Activated naive CD4-positive, alpha-beta T cell treated with anti-CD3 and anti-CD28 coated beads, Interleukin-2, amount 50 U/mL, for 24 hours (primary cell): ENCODE data around the gene DGKB.
"Not testable (repeated sequence)": the region's sequence is repeated elsewhere in the genome, so short reads cannot be mapped to it uniquely, and the experiment has no call there.

Source experiments
- H3K27ac Mint-ChIP-seq: one replicate; pipeline ENCODE4 v1.8.0; 2021; ENCODE audit warnings: mild to moderate bottlenecking, mixed read lengths
- H3K27me3 Mint-ChIP-seq: one replicate; pipeline ENCODE4 v1.8.0; 2021; ENCODE audit warnings: mixed read lengths
- H3K36me3 Mint-ChIP-seq: one replicate; pipeline ENCODE4 v1.8.0; 2021; ENCODE audit warnings: mixed read lengths
- H3K4me1 Mint-ChIP-seq: one replicate; pipeline ENCODE4 v1.8.0; 2021; ENCODE audit warnings: mixed read lengths
- H3K4me3 Mint-ChIP-seq: one replicate; pipeline ENCODE4 v1.8.0; 2021; ENCODE audit warnings: mild to moderate bottlenecking, mixed read lengths
- H3K9me3 Mint-ChIP-seq: one replicate; pipeline ENCODE4 v1.8.0; 2021; ENCODE audit warnings: mixed read lengths

DGKB gene

DNA sequence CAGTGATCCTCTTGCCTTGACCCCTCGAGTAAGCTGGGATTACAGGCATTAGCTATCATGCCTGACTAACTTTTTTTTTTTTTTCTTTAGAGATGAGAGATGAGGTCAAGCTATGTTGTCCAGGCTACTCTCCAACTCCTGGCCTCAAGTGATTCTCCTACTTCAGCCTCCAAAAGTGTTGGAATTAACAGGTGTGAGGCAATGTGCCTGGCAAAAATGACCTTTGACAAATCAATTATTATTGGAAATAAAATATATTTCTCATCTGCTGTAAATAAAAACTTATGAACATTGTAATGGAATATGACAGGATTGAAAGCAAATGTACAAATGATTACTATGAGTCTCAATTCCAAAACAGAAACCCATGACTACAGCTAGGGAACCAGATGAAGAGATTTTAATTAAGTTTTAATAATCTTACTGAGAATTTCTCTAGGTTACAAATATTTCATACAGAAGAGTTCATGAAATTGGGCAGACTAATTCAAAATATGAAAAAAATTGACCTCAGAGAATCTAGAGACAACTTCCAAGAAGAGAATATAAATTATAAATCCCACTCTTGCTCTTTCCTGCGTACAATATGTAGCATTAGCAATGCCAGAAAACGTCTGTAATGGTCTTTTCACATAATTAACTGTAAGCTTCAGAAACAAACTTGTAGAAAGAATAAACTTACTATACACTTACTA lies 414.7 kb downstream of the DGKB start:
- no peak overlapping the region for H3K4me3 Mint-ChIP-seq

DNA sequence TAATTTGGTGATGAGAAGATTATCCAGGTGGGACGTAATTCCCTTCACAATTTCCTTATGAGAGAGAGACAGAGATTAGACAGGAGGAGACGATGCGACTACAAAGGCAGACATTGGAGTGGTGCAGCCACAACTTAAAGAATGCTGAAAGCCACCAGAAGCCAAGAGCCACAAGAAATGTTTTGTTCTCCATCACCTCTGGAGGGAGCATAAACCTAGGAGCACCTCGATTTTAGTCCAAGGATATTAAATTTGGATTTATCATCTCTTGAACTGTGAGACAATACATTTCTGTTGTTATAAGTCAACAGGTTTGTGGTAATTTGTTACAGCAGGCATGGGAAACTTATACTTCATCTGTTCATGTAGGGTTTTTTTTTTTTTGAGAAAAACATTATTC lies 418.9 kb downstream of the DGKB start:
- H3K36me3 Mint-ChIP-seq, result no peaks in the 10 kb centered on the region

More for the DNA sequence above, 414.7 kb downstream of the DGKB start:
- no peak overlapping the region for H3K27ac Mint-ChIP-seq
- no peaks in the 10 kb centered on the region for H3K9me3 Mint-ChIP-seq
- H3K27me3 Mint-ChIP-seq, result no peaks in the 10 kb centered on the region
- H3K36me3 Mint-ChIP-seq, result no peaks in the 10 kb centered on the region
- no peaks in the 10 kb centered on the region for H3K4me1 Mint-ChIP-seq

DNA sequence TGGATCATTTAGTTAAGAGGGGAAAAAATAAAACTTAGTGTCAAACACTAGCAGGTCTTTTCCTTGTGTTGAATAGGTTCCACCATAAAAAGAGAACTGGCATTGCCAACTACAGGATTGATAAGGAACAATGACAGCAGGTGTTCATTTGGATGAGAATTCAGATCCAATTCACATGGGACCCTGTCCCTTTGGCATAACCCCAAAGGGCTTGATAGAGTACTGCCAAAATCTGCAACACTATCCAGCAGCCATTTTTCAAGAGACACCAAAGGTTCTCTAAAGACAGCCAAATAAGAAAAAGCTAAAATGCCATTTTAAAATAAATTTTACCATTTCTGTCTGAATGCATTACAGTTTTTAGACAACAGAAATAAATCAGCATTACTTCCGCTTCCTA lies 422.3 kb downstream of the DGKB start:
- Mint-ChIP-seq H3K27ac (no peak overlapping the region), H3K4me1 (no peaks in the 10 kb centered on the region), H3K9me3 (no peaks in the 10 kb centered on the region), H3K4me3 (no peak overlapping the region), H3K27me3 (no peaks in the 10 kb centered on the region), H3K36me3 (no peaks in the 10 kb centered on the region)

More for the DNA sequence above, 418.9 kb downstream of the DGKB start:
- H3K4me1 Mint-ChIP-seq, result no peaks in the 10 kb centered on the region
- no peak overlapping the region for H3K4me3 Mint-ChIP-seq
- no peak overlapping the region for H3K27ac Mint-ChIP-seq
- H3K9me3 Mint-ChIP-seq, result no peaks in the 10 kb centered on the region
- no peaks in the 10 kb centered on the region for H3K27me3 Mint-ChIP-seq

DNA sequence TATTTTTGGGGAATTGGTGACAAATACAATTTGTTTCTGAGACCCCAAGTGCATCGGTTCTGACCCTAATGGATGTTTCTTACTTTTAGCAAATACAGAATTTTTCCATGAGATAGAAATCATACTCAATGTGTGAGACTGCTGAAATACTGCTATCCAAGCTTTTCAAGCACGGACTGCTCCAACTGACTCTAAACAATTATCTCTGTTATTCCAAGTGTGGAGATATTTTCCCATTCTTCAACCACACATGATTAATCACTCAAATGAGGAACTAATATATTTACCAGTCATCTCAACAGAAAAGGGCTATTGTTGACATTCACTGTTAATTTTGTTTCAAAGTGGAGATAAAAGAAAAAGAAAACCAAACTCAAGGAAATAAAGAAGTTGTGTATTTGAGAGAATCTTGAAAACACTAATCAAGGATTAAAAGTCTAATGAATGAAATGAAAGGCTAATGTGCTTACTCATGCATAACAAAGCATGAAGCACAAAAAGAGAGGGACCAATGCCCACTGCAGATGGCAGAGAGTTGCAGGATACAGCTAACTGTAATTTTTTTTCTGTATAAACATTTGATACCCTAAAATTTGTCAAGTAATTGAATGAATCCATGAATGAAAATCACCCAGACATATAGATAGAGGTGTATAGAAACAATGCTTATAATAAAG lies 423.6 kb downstream of the DGKB start:
- H3K36me3 Mint-ChIP-seq, result no peaks in the 10 kb centered on the region
- no peaks in the 10 kb centered on the region for H3K27me3 Mint-ChIP-seq
- H3K9me3 Mint-ChIP-seq, result peaks cover under 1% of the 10 kb centered on the region
- no peak overlapping the region for H3K4me3 Mint-ChIP-seq
- no peak overlapping the region for H3K27ac Mint-ChIP-seq
- no peaks in the 10 kb centered on the region for H3K4me1 Mint-ChIP-seq

DNA sequence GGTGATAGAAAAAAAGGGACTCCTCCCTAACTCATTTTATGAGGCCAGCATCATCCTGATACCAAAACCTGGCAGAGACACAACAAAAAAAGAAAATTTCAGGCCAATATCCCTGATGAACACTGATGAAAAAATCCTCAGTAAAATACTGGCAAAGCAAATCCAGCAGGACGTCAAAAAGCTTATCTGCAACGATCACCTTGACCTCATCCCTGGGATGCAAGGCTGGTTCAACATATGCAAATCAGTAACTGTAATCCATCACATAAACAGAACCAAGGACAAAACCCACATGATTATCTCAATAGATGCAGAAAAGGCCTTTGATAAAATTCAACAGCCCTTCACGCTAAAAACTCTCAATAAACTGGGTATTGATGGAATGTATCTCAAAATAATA lies 440.8 kb downstream of the DGKB start:
- H3K4me3 Mint-ChIP-seq, H3K9me3 Mint-ChIP-seq, H3K4me1 Mint-ChIP-seq, H3K27ac Mint-ChIP-seq, H3K27me3 Mint-ChIP-seq, H3K36me3 Mint-ChIP-seq: not testable (repeated sequence)

DNA sequence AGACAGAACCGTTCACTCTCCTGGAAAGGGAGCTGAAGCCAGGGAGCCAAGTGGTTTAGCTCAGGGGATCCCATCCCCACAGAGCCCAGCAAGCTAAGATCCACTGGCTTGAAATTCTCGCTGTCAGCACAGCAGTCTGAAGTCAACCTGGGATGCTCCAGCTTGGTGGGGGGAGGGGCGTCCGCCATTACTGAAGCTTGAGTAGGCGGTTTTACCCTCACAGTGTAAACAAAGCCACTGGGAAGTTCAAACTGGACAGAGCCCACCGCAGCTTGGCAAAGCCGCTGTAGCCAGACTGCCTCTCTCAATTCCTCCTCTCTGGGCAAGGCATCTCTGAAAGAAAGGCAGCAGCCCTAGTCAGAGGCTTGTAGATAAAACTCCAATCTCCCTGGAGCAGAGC lies 443.7 kb downstream of the DGKB start:
- H3K27me3 Mint-ChIP-seq, H3K4me1 Mint-ChIP-seq, H3K27ac Mint-ChIP-seq, H3K9me3 Mint-ChIP-seq, H3K36me3 Mint-ChIP-seq, H3K4me3 Mint-ChIP-seq: not testable (repeated sequence)

DNA sequence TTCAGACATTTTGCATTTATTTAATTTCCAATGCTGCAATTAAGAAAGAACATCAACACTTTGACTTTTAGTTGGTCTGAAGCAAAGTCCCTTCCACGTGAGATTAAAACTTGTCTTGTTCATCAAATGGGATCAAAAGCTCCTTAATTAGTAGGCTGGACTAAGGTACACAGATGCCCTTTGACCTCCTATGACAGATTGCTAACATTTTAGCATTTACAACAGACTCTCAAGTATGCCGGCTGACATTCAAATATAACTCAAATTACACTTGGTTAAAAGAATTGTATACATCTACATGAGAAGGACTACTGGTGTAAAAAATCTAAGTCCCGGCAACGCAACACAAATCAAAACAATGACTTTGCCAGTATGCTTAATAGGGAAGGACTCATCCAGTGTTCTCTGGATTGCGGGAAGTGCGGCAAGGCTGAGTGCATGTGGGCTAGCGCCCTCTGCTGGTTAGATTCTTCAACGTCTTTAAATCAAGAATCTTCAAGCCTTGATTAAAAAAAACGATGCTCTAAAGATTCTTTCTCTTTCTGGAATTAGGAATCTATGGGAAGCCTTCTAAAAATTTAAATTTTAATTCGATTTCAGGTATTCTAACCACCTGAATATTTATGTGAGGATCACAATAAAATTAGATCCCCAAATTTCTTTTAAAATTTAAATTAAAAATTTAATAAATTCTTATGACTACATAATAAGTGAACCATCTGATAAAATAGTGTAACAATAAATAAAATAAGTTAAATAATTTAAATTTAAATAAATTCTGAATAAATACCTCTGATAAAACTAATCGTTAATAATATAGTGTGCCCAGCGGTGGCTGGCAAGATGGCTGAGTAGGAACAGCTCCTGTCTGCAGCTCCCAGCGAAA lies 444.7 kb downstream of the DGKB start:
- Mint-ChIP-seq H3K9me3 (no peaks in the 10 kb centered on the region), H3K36me3 (no peaks in the 10 kb centered on the region), H3K4me1 (peaks cover 4% of the 10 kb centered on the region), H3K4me3 (no peak overlapping the region), H3K27ac (no peak overlapping the region), H3K27me3 (peaks cover 2% of the 10 kb centered on the region)

DNA sequence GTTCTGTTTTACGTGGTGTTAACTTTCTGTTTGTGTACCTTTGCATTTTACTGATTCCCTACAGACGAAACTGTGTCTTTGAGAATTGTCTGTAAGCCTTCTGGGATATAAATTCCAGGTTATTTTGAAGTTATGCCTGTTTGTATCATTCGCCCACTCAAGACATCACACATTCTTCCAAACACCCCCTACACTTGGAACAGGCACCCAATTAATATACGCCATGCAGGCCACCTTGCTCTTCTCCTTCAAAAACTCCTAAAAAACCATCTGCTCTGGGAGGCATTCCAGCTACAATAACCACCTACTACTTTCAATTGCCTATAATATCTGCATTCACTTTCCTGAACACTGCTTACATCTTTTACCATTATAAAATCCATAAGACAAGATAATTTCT lies 453.3 kb downstream of the DGKB start:
- Mint-ChIP-seq H3K27ac (no peak overlapping the region), H3K27me3 (no peaks in the 10 kb centered on the region), H3K9me3 (peaks cover 5% of the 10 kb centered on the region), H3K4me3 (no peak overlapping the region), H3K4me1 (no peaks in the 10 kb centered on the region), H3K36me3 (no peaks in the 10 kb centered on the region)

DNA sequence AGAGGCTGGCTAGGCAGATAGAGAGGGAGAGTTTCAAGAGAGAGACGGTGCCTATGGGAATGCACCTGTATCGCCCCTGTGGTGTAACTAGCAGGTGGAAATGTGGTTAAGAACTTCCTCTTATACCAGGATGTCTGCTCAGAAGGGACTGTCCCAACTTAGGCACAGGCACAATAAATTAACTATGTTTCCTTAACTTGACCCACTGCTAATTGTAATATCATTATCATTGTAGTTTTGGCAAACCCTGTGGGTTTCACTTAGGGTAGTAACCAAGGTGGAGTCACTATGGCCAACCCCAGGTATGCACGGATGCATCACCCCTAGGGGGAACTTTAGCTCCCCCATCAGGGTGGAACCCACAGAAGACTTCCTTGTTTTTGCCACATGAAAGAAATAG lies 455.7 kb downstream of the DGKB start:
- no peak overlapping the region for H3K4me3 Mint-ChIP-seq
- H3K4me1 Mint-ChIP-seq, result no peaks in the 10 kb centered on the region
- no peaks in the 10 kb centered on the region for H3K27me3 Mint-ChIP-seq
- no peak overlapping the region for H3K27ac Mint-ChIP-seq
- peaks cover 5% of the 10 kb centered on the region for H3K9me3 Mint-ChIP-seq
- no peaks in the 10 kb centered on the region for H3K36me3 Mint-ChIP-seq

DNA sequence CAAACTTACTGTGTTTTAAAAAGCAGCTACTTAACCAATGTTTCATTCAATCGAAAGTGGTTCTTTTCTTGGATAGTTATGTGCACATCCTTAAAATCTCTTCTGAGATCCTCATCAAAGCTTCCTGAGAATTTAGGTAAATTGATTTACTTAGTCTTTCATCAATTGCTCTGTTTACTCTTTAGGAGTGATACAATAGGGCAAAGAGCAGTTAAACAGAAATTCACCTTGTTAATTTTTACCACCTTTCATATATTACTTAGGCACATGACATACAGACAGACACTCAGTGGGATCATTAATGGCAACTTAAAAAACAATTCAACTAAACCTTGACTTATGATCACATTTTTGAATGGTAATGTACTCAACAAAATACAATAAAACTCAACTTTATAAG lies 456.3 kb downstream of the DGKB start:
- Mint-ChIP-seq H3K9me3 (peaks cover 5% of the 10 kb centered on the region), H3K36me3 (no peaks in the 10 kb centered on the region), H3K27me3 (no peaks in the 10 kb centered on the region), H3K4me1 (no peaks in the 10 kb centered on the region), H3K27ac (no peak overlapping the region), H3K4me3 (no peak overlapping the region)

DNA sequence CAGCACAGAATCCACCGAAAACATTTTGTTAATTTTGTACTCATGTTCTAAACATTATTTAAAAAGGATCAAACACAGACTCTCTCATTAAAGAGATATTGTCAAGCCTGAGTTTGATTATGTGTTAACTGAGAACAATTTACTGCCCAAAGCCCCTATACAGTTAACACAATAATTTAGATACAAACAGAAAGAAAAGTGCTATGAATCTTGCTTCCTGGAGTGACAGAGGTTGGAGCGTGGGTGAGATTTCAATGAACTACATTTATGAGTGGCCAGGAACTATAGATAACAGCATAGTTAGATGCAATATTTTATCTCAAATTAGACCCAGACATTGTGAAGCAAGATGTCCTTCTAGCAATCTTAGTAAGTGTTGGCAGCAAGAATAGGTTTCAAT lies 464.2 kb downstream of the DGKB start:
- Mint-ChIP-seq H3K9me3 (no peaks in the 10 kb centered on the region), H3K27ac (no peak overlapping the region), H3K36me3 (no peaks in the 10 kb centered on the region), H3K27me3 (no peaks in the 10 kb centered on the region), H3K4me3 (no peak overlapping the region), H3K4me1 (no peaks in the 10 kb centered on the region)

DNA sequence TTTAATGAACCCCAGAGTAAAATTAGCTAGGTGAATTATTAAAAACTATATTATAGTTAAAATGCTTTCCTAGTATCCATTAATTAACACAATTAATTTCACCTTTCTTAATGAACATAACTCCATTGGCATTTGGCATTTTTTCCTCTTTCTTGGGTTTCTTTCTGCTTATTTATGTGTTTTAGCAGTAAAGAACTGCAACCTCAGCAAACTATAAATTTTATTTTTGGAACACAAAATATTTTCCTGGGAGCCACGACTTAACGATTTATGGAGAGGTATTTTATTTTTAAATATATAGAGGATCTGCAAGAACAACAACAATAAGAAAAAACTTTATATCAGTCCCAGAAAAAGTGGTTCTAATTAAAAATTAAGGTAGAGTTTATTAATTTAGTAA lies 465.7 kb downstream of the DGKB start:
- Mint-ChIP-seq H3K4me1 (no peaks in the 10 kb centered on the region), H3K27ac (no peak overlapping the region), H3K4me3 (no peak overlapping the region), H3K27me3 (no peaks in the 10 kb centered on the region), H3K9me3 (peaks cover 7% of the 10 kb centered on the region), H3K36me3 (no peaks in the 10 kb centered on the region)

DNA sequence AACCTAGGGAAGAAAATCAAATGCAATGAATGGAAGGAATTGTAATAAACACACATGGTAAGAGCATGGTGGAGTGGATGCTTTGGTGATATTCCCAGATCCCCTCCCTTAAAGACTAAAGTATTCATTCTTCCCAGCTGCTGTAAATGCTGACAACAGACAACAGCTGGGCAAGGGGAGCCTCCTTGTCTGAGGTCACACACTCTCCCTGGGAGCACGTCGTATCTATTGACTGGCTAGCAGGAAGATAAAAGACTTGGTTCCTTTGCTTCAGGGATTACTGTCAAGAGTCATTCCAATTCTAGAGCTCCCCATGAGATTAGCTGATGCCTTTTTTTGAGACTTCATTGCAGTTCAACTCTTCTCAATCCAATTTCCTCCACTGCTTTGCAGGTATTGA lies 469.6 kb downstream of the DGKB start:
- H3K27me3 Mint-ChIP-seq, result no peaks in the 10 kb centered on the region
- H3K36me3 Mint-ChIP-seq, result no peaks in the 10 kb centered on the region
- H3K9me3 Mint-ChIP-seq, result peaks cover 7% of the 10 kb centered on the region
- no peak overlapping the region for H3K4me3 Mint-ChIP-seq
- H3K4me1 Mint-ChIP-seq, result no peaks in the 10 kb centered on the region
- H3K27ac Mint-ChIP-seq, result no peak overlapping the region

DNA sequence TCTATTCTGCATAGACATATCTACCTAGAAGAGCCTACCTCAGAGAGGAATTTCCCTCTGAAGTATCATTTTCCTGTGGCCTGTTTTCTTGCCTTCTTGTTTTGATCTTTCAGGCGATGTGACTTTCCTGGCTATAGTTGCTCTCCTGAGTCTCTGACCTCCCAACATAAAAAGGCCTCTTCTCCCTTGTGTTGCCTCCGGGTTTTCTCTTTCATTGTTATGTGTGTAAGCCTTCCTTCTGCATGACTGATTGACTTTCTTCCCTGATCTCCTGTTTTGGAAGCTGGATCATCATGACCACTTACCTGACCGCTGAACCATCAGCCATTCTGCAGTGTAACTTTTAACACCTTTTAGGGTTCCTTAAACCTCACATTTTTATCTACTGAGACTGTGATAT lies 471.6 kb downstream of the DGKB start:
- H3K27me3 Mint-ChIP-seq, result no peaks in the 10 kb centered on the region
- H3K4me1 Mint-ChIP-seq, result no peaks in the 10 kb centered on the region
- H3K36me3 Mint-ChIP-seq, result no peaks in the 10 kb centered on the region
- peaks cover 7% of the 10 kb centered on the region for H3K9me3 Mint-ChIP-seq
- H3K4me3 Mint-ChIP-seq, result no peak overlapping the region
- H3K27ac Mint-ChIP-seq, result no peak overlapping the region

DNA sequence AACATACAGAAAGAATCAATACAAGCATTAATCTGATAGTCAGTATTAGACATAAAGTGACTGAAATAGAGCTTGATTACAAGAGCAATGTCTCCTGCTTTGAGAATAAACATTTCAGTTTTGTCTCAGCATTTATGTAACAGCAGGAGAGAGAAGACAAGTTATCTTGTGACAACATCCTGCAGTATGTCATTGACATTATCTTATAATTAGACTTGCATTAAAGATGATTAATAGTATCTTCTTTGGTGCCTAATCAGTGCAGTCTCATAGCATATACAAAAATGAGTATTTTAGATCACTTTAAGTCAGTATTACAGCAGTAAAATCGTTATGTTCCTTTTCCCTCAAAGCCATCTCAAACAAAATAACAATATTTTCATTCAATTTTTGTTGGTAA lies 477.0 kb downstream of the DGKB start:
- Mint-ChIP-seq H3K27ac (no peak overlapping the region), H3K9me3 (no peaks in the 10 kb centered on the region), H3K36me3 (no peaks in the 10 kb centered on the region), H3K27me3 (no peaks in the 10 kb centered on the region), H3K4me1 (no peaks in the 10 kb centered on the region), H3K4me3 (no peak overlapping the region)

DNA sequence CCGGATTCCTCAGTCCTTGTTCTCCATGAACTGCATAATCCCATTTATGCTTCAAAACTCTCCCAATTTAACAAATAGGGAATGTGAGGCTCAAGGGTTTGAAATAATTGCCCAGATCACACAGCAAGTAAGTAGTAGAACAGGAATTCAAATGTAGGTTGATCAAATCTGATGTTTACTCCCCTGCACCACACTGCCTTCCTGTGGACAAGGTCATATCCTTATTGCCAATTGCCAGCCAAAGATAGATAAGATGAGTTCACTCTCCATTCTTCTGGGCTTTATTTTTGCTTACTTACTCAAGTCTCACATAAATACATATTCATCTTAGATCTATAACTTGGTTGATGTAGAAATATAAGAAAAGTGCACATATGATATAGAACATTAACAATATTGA lies 477.9 kb downstream of the DGKB start:
- H3K4me3 Mint-ChIP-seq, result no peak overlapping the region
- H3K27ac Mint-ChIP-seq, result no peak overlapping the region
- H3K27me3 Mint-ChIP-seq, result no peaks in the 10 kb centered on the region
- no peaks in the 10 kb centered on the region for H3K36me3 Mint-ChIP-seq
- H3K9me3 Mint-ChIP-seq, result no peaks in the 10 kb centered on the region
- no peaks in the 10 kb centered on the region for H3K4me1 Mint-ChIP-seq
